GM19463 (cell line): ENCODE results near the gene CREG2.

Experiments
- ATAC-seq: cut with Tn5 transposase; IDR thresholded peaks from one replicate; pipeline ENCODE4 v1.9.1; 2021; ENCODE audit warnings: mild to moderate bottlenecking, moderate library complexity; ENCODE audit not compliant: unreplicated experiment

CREG2 gene

GRCh38 chr2:101410114-101410513 lies 22.8 kb upstream of the CREG2 start:
- ATAC-seq: no peak

- no peak for ATAC-seq
These were observed 22.4 kb upstream of the CREG2 start for GRCh38 chr2:101409699-101410098.

GRCh38 chr2:101408925-101409324 lies 21.6 kb upstream of the CREG2 start:
- ATAC-seq: no peak

- ATAC-seq: no peak
These were observed 18.1 kb upstream of the CREG2 start for GRCh38 chr2:101405351-101405899.

- ATAC-seq: no peak
These were observed 16.4 kb upstream of the CREG2 start for GRCh38 chr2:101403745-101404144.

- ATAC-seq: no peak
These were observed 15.3 kb upstream of the CREG2 start for GRCh38 chr2:101402630-101403029.

GRCh38 chr2:101401906-101402305 lies 14.6 kb upstream of the CREG2 start:
- no peak for ATAC-seq

GRCh38 chr2:101401326-101401665 lies 14.0 kb upstream of the CREG2 start:
- no peak for ATAC-seq

- no peak for ATAC-seq
These were observed 13.4 kb upstream of the CREG2 start for GRCh38 chr2:101400506-101401325.

- no peak for ATAC-seq
These were observed 12.7 kb upstream of the CREG2 start for GRCh38 chr2:101400048-101400447.

GRCh38 chr2:101399021-101399799 lies 11.9 kb upstream of the CREG2 start:
- no peak for ATAC-seq

- ATAC-seq: no peak
These were observed 11.0 kb upstream of the CREG2 start for GRCh38 chr2:101398116-101398821.

- no peak for ATAC-seq
These were observed 9.0 kb upstream of the CREG2 start for GRCh38 chr2:101396316-101396717.

- ATAC-seq: no peak
These were observed 8.4 kb upstream of the CREG2 start for GRCh38 chr2:101395545-101396315.

- ATAC-seq: no peak
These were observed 929 bp upstream of the CREG2 start for GRCh38 chr2:101388232-101388631.

- no peak for ATAC-seq
These were observed 628 bp downstream of the CREG2 start for GRCh38 chr2:101386599-101387150.

- ATAC-seq: no peak
These were observed 4.2 kb downstream of the CREG2 start for GRCh38 chr2:101383016-101383541.

GRCh38 chr2:101382442-101382841 lies 4.9 kb downstream of the CREG2 start:
- ATAC-seq: no peak

GRCh38 chr2:101380376-101380775 lies 6.9 kb downstream of the CREG2 start:
- no peak for ATAC-seq

- ATAC-seq: no peak
These were observed 8.2 kb downstream of the CREG2 start for GRCh38 chr2:101379091-101379490.
